Coronary artery (tissue), 2 donors: ENCODE data around the gene KLHL20.
"Not testable (repeated sequence)": the region's sequence is repeated elsewhere in the genome, so short reads cannot be mapped to it uniquely, and the experiment has no call there.

Experiments used
- DNase-seq: peaks from one replicate; pipeline ENCODE4 v3.0.0-alpha.2; 2017; ENCODE audit warnings: low spot score
- H3K27ac ChIP-seq, 2 donors: fragments of 200-600 bp; sonication (generic); one replicate each; pipeline ENCODE4 v1.5.1; 2016 to 2019
- H3K4me3 ChIP-seq: fragments of 200-600 bp; sonication (generic); 2 replicates; pipeline ENCODE4 v1.5.1; 2016; ENCODE audit warnings: mild to moderate bottlenecking, moderate library complexity
- CTCF ChIP-seq: fragments of 200-600 bp; sonication (generic); IDR thresholded peaks from one replicate; pipeline ENCODE4 v1.5.1; 2019; ENCODE audit warnings: antibody characterized with exemption

Gene KLHL20

GRCh38 chr1:173784997-173785396, 70.2 kb downstream of the KLHL20 start:
- no peak for DNase-seq
- TF ChIP-seq CTCF: no peak
- H3K27ac ChIP-seq: no peak overlapping the region
- H3K4me3 ChIP-seq: no peak overlapping the region

- Histone ChIP-seq H3K27ac (no peak overlapping the region), H3K4me3 (no peak overlapping the region)
- no peak for TF ChIP-seq CTCF
- DNase-seq: no peak
These were observed 75.1 kb downstream of the KLHL20 start for GRCh38 chr1:173789841-173790240.

- Histone ChIP-seq H3K4me3 (no peak overlapping the region), H3K27ac (no peak overlapping the region)
- DNase-seq: no peak
- no peak for TF ChIP-seq CTCF
These were observed 83.3 kb downstream of the KLHL20 start for GRCh38 chr1:173798078-173798477.

GRCh38 chr1:173799995-173800394, 85.2 kb downstream of the KLHL20 start:
- not testable (repeated sequence) for DNase-seq, H3K4me3 ChIP-seq, H3K27ac ChIP-seq

GRCh38 chr1:173802961-173803360, 88.2 kb downstream of the KLHL20 start:
- H3K4me3 ChIP-seq: no peak overlapping the region
- TF ChIP-seq CTCF: no peak
- no peak for DNase-seq
- no peak overlapping the region for H3K27ac ChIP-seq

- not testable (repeated sequence) for DNase-seq, H3K27ac ChIP-seq, H3K4me3 ChIP-seq
These were observed 98.9 kb downstream of the KLHL20 start for GRCh38 chr1:173813654-173814053.

- H3K27ac ChIP-seq: no peak overlapping the region
- no peak overlapping the region for H3K4me3 ChIP-seq
- no peak for TF ChIP-seq CTCF
- no peak for DNase-seq
These were observed 103.7 kb downstream of the KLHL20 start for GRCh38 chr1:173818459-173818858.

- no peak for TF ChIP-seq CTCF
- no peak for DNase-seq
- no peak overlapping the region for H3K27ac ChIP-seq
- no peak overlapping the region for H3K4me3 ChIP-seq
These were observed 106.9 kb downstream of the KLHL20 start for GRCh38 chr1:173821680-173822079.
